ENCODE data around the gene SETD9.

DNA sequence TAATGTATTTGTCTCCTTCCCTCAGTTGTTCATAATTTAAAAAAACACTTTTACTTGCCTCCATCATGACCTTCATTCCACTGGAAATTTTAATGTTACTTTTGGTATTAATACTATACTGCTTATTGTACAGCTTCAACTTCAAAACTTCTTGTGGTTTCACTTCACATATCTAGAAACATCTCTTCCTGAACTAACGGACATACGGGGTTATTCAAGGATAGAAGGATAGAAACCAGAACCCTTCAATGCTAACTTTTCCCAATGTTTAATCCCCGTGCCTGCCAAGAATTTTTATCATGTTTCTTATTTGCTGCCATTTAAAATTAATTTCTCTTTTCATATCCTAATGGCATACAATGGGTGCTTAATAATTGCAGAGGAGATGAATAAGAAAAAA is 36.3 kb upstream of the SETD9 start:
- TF ChIP-seq, protein P1, sequence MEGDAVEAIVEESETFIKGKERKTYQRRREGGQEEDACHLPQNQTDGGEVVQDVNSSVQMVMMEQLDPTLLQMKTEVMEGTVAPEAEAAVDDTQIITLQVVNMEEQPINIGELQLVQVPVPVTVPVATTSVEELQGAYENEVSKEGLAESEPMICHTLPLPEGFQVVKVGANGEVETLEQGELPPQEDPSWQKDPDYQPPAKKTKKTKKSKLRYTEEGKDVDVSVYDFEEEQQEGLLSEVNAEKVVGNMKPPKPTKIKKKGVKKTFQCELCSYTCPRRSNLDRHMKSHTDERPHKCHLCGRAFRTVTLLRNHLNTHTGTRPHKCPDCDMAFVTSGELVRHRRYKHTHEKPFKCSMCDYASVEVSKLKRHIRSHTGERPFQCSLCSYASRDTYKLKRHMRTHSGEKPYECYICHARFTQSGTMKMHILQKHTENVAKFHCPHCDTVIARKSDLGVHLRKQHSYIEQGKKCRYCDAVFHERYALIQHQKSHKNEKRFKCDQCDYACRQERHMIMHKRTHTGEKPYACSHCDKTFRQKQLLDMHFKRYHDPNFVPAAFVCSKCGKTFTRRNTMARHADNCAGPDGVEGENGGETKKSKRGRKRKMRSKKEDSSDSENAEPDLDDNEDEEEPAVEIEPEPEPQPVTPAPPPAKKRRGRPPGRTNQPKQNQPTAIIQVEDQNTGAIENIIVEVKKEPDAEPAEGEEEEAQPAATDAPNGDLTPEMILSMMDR (IDR thresholded peaks at IDR 0.05): no peak
- TF ChIP-seq POLR2A (IDR thresholded peaks at IDR 0.05): no peak
